NCI-H2196 treated with DMSO at 0.1 percent for 48 hours (cell line): ENCODE data around the gene AUTS2.
A peak's percentile ranks its signal among the peaks of the same experiment; 100 is the strongest.

Source experiments
- DNase-seq: peaks from one replicate; lab custom pipeline; 2025; ENCODE audit not compliant: unreplicated experiment; lab: John Stamatoyannopoulos, UW

The AUTS2 gene

DNA sequence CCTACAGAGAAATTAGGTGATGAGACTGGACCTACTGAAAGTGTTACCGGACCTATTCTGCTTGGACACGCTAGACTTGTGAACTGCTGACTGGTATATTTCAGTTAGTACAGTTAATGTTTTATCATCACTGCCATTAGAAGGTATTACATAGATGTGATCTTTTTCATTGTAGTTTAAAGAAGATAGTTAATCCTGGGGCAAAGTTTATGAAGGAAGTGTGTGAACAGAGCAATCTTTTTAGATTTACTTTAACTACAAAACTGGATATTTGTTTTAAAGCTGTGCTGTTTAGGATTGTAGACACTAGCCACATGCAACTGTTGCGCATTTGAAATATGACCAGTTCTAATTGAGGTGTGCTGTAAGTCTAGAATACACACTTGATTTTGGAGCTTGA is 446.7 kb downstream of the AUTS2 start:
- DNase-seq, result no peak

DNA sequence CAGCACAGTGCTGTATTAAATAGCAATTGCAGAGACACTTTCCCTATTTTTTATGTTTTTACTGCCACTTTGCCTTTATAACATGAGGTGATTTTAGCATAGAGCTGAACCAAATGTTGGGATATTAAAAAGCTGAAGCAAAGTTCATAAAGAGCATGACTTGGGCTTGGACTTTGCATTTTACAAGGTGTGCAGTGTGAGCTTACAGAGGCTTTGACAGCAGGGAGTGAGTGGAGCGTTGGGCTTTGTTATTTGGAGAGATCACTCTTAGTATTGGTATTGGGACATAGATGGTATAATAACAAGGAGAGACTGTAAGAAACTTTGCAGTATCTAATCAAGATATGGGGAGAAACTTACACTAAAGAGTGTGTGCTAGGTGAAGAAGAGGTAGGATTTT is 449.1 kb downstream of the AUTS2 start:
- DNase-seq, result no peak

DNA sequence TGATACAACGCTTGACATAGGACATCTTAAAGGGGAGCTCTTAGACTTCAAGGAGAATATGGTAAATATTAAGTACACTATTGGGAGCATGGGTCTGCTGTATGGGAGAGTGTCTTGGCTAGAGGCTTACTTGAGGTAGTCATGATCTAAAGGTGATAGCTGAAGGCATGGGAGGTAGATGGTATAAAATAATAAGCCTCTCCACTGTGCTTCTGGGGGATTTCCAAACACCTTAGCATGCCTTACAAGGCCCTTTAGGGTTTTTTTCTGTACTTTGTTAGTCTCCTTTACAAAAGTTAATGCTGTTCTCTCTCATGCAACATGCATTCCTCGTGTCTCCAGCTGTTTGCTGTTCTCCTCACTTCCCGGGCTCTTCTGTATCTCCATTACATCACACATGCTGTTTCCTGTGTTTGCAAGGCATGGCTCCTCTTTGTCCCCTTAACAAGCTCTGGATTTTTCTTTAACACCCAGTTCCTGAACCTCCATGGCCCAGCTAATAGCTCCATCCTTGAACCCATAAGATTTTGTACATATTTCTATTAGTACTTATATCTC is 449.7 kb downstream of the AUTS2 start:
- DNase-seq, result no peak

DNA sequence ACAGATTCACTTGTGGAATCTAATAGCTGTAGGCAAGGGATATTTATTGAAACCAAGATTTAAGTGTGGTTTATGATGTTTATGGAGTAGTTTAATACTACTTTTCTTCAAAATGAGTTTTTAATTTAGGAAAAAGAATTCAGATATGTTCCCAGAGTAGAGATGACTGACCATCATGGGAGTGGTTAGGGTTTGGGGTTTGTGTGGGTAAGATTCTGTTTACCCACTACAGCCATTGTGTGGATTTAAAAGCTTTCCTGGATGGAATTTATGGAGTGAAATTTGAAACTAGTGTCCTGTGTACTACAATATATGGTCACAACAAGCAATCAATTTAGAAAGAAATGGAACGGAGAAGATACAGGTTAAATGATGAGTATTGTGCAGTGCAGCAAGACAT is 453.5 kb downstream of the AUTS2 start:
- DNase-seq, result no peak

DNA sequence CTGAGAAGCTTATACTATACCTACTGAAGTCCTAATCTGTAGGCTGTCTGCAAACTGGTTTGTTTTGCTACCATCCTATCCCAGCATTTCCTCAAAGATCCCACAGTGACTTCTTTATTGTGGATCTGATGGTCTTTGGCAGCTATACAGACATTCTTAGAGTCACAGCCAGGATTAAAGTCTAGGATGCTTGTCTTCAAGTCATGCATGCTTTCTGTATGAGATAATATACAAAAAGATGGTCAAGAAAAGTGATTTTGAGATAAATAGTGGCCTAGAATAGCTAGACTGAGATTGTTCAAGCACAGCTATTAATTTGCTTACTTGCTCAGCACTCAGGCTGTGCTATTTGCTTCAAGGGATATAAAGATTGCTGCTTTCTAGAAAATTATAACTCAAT is 454.4 kb downstream of the AUTS2 start:
- no peak for DNase-seq

DNA sequence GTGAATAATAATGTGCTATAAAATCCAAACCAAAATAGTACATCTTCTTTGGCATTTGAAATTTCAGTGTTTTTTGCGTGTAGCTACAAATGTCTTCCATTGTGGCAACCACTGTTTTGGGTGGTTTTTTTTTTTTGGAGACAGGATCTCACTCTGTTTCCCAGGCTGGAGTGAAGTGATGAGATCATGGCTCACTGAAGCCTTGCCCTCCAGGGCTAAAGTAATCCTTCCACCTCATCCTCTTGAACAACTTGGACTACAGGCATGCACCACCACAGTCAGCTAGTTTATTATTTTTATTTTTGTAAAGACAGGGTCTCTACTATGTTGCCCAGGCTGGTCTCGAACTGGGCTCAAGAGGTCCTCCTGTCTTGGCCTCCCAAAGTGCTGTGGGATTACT is 455.1 kb downstream of the AUTS2 start:
- no peak for DNase-seq

DNA sequence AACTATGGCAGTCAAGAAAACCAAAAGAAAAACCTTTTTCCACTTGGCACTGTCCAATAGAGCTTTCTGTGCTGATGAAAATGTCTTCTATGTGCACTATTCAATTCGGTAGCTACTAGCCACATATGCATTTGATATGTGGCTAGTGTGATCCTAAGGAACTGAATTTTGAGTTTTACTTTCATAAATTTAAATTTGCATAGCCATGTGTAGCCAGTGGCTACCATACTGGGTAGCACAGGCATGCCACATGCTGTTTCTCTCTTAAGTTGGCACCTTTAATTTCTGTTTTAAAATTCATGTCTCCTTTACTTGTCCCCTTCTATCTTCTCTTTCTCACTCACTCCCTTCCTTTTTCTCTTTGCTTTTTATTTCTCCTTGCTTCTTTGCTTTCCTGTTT is 455.7 kb downstream of the AUTS2 start:
- no peak for DNase-seq

DNA sequence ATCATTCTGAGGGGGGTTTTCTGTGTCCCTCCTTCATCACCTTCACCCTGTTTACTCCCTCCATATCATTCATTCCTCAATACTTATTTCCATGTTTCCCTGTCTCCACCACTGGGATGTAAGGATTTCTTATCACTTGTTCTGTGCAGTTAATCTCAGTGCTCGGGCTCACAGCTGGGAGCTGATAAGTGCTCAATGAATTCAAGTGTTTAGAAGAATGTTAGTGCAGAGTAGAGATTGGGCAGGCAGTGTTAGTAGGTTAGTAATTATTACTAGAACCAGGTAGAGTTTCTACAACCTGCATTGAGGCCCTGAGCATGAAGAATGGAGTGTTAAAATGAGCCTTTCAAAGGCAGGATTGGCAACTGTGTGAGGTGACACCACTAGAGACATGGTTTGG is 458.1 kb downstream of the AUTS2 start:
- no peak for DNase-seq

DNA sequence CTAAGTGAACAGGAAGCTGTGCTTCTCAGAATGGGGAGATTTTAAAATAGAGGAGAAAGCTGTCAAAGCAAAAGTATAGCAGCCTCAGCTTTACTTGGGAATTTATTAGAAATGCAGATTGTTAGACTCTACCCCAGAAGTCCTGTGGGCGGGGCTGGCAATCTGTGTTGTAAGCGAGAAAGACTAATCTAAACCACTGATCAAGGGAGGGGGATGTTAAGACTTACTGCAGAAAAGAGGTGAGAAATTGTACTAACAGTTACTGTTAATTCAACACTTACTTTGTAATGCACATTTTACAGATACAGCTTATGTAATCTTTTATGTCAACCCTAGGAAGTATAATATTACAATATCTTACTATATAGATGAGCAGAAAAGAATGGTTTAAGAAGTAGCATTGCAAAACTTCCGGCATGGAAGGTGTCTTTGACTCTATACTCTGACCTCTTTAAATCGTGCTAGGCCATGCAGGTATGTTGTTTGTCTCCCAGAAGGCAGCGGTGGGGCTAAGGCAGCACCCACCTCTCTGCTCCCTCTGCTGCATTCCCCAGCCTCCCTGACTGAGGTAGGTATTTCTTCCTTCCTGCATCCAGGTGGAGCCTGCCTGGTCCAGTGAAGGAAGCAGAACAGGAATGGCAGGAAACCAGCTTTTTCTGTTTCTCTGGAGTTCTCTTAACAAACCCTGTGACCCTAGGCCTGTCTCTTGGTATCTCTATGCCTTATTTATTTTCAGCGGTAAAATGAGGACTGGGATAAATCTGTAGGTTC is 462.2 kb downstream of the AUTS2 start:
- no peak for DNase-seq

DNA sequence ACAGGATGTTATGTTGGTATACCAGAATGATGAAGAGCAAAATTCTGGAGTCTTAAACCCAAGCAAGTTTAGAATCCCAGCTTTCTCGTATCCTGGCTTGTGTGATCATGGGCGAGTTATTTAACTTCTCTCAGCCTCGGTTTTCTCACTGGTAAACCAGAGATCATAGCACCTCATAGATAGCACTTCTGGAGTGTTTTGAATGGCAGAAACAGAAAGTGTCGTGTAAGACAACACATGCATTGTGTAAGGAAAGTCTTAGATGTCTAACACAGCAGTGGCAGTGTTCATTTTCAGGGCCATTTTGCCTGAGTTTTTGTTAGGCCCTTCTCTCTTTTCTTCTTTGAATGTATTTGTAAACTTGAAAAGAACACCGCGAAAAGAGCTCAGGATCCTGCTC is 465.1 kb downstream of the AUTS2 start:
- no peak for DNase-seq

DNA sequence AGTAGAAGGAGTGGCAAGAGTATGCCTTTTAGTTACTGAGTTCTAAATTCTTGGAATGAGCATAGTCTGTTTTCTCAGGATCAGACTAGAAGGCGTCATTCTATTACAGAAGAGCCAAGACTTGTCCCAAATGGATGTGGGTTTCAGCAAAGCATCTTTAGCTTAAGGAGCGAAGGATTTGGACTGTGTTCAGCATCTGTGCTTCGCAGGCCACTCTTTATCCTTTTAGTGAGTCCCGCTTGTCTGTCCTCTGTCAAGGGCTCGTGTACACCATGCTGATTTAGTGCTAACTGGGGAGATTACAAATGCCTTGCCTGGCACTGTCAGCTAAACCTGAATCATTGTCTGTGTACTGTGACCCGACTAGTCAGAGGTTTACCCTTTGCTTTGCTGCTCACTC is 465.7 kb downstream of the AUTS2 start:
- DNase-seq, result no peak

DNA sequence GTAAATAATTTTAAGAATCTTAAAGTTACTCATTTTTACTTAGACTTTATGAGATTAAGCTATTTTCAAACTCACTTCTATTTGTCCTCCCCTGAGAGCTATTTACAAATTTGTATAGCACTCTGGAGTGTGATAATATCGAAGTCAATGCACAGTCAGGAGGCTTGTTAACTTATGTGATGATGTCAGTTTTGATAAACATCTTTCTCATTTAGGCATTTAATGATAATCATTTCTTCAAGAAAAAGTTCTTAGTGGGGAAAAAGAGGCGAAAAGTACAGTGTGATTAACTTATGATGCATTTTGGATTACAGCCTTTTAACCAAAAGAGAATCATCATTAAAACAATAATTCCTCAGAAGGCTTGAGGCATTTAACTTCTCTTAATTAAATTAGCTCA is 468.6 kb downstream of the AUTS2 start:
- no peak for DNase-seq

DNA sequence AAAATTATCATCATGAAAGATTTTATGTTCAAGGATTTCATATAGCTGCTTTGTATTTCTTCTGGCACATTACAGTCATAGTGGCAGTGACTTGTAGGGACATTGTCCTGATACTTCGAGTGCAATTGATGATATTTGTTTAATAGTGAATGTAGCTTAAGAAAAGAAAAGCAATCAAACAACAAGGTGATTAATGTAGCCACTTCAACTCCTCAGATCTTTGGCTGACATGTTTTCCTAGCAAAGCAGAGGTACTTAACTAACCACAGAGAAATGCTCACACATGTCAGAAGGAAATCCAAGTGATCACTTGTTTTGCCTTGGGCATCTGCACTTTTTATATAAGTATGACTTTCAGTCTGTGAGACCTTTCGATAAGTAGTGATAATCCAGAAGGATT is 470.3 kb downstream of the AUTS2 start:
- DNase-seq, result no peak

DNA sequence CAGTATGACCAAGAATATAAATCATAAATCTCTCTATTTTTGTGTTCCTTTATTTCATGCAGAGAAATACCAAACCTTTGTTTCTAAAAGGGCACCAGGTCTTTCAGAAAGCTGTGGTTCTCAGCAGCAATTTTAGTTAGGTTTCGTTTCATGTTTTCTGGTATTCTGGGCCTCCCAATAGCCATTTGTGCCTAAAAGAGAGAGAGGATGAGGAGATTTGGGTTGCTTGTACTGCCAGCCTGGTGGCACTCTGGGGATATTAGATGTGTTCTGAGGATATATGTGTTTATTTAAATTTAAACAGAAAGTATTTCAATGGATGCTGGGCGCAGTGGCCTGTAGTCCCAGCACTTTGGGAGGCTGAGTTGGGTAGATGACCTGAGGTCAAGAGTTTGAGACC is 471.7 kb downstream of the AUTS2 start:
- DNase-seq, result no peak

DNA sequence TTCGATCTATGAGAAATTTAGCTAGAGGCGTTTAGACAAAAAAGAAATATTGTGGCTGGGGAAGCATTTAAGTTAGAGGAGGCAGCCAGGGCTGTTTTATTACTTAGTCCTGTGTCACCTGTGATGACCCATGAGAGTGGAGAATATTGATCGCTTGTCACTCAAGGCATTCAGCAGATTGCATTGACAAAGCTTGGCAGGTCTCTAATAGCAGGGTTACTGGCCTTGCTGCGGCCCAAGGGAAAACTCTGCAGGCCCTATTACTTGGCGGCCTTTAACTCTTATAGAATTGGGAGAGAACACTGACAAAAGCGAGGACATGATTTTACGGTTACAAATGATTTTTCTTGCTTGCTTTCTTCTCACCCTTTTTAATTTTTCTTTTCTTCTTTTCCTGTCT is 473.5 kb downstream of the AUTS2 start:
- no peak for DNase-seq

DNA sequence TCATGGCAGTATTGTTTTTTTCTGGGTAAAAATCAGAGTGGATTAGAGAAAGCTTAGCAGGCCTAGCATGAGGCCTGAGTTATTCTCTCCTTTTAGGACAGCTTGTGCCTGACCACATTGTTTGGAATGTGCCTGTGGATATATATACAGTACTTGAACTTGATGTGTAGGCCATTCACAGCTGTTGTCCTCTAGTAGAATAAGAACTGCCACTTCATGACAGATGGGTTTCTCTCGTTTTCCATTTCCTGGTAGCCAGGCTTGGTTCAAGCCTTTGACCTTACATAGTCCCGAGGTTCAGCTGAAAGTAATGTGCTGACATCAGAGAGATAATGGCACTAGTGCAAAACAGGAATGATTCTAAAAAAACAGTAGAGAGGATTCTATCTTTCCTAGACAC is 473.9 kb downstream of the AUTS2 start:
- peak; percentile 33 for DNase-seq

DNA sequence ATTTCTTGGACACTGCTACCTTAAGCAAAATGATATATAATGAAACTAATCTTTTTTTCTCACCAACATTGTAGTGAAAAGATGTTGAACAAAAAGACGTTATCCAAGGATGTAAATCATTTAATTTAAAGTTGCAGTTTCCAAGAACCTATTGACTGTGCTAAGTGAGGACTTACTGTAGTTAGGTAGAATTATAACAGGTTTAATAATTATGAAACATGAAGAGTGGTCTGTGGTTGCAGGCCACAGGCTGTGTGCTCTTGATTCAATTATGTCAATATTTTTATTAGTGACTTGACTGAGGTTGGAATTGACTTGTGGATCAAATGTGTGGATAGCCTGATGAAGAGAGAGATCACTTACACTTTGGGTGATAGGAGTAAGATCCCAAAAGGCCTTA is 478.1 kb downstream of the AUTS2 start:
- DNase-seq, result no peak

DNA sequence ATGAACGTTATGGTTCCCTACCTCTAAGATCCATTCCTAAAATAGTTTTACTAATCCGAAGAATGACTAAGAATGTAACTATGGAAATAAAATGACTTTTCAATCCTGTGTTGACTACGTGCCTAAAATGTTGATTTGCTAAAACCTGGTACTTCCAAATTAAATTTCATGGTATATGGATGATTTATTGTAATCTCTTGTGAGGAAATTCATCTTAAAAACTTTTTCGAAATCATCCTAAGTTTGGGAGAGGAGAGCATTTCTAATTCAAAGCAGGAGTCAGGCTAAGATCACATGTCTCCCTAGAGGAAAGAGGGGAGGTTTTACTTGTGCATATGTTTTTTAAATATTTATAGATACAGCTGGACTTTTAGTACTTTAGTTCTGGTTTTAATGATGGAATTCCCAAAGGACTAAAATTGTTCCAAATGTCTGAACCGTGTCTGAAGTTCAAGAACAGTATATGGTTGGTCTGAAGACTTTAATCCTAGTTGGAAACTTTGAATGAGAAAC is 483.9 kb downstream of the AUTS2 start:
- no peak for DNase-seq

DNA sequence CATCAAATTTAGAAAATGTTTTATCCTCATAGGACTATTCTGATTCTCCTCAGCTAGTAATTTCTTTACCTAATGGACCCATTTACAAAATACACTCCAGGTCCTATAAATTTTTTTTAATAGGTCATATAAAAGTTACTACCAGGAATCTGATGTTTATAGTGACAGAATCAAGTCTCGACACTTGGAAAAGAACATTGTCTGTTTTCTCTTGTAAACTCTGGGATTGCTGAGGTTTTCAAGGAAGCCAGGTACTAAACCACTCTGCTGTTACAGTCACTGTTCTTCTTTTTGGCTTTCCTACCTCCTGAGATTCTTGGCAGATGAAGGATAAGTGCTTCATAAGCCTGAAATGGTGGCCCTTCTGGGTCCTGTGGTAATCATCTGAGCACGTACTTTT is 493.1 kb downstream of the AUTS2 start:
- DNase-seq, result no peak

DNA sequence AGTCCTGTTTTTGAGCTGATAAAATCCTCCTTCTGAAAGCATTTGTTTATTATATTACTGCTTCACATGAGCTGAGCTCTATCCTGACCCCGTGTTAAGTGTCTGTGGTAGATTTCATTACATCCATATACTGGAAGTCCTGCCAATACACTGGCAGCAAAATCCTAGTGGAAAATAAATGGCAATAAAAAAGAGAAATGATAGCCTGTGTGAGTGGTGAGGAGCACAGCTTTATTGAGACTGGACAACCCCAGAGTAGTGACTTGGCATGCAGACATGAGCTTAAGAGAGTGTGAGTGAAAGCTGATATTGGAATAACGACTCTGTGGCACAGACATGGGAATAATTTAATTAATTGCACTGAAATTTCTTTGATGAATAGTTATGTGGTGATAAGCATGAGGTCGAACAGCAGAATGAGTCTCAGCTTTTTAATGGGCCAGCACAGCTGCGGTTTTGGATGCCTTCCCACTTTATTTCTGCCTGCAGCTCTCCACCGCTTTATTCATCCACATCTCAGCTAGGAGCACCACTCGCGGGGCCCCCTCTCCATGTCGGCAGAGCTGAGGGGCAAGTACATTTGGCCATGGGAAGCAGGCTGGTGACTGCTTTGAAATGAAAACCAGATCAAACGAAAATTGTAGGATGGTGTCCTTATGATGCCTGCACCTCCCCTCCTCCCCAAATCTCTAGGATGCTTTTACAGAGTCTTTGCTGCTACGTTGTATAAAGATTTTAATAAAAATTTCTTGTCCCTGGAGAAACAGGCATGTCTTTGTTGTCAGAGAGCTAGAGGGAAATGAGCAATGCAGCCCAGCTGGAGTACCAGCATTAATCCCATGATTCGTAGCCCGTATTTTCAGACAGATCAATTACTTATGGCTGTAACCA is 494.3 kb downstream of the AUTS2 start:
- DNase-seq, result peak; percentile 82

DNA sequence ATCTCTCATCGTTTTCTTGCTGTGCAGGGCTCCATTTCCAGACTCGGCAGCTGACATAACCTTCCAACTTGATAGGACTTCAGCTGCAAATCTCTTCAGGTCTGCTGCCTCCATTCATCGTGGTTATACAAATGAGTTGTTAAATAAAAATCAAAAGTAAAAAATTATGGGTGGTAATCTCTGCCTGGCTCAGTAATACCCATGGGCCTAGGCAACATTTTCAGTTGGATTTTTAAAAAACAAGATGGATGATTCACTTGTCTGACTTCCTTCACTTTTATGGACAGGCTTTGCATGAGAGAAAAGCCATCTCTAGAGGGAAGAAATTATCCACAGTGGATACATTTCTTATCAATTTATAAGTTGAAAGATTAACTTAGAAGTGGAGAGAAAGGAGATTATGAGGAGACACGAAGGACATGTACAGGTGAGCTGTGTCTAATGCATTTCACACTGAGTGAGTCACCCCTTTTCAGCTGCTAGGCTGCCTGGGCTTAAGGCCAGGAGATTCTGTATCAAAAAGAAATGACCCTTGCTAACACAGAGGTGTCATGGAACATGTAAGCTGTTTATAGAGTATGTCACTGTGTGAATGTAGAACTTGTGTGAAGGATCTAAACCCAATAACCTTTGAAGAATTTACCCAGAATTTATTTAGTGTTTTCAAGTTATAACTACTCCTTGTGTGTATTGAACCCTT is 495.1 kb downstream of the AUTS2 start:
- peak; percentile 65 for DNase-seq
